ENCODE data around the gene CDH6. TPM values are rescaled to one million over a fixed set of nuclear protein-coding genes. Genes with fewer than 3 reads are reported as not detected.

The CDH6 gene
- total RNA-seq, 1 donor from 2014 or later: 7.2 TPM

- Histone ChIP-seq H3K36me3 (no peaks in the 10 kb centered on the region), H3K4me1 (no peaks in the 10 kb centered on the region), H3K4me3 (no peak overlapping the region), H3K27me3 (ENCODE audit: low read depth) (no peaks in the 10 kb centered on the region), H3K27ac (no peak overlapping the region), H3K9me3 (no peaks in the 10 kb centered on the region)
- DNase-seq (no peak), ATAC-seq (no peak)
- intact Hi-C loops (cut with DNase I): no loop called here
- TF ChIP-seq, protein P1, sequence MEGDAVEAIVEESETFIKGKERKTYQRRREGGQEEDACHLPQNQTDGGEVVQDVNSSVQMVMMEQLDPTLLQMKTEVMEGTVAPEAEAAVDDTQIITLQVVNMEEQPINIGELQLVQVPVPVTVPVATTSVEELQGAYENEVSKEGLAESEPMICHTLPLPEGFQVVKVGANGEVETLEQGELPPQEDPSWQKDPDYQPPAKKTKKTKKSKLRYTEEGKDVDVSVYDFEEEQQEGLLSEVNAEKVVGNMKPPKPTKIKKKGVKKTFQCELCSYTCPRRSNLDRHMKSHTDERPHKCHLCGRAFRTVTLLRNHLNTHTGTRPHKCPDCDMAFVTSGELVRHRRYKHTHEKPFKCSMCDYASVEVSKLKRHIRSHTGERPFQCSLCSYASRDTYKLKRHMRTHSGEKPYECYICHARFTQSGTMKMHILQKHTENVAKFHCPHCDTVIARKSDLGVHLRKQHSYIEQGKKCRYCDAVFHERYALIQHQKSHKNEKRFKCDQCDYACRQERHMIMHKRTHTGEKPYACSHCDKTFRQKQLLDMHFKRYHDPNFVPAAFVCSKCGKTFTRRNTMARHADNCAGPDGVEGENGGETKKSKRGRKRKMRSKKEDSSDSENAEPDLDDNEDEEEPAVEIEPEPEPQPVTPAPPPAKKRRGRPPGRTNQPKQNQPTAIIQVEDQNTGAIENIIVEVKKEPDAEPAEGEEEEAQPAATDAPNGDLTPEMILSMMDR (IDR thresholded peaks at IDR 0.05): no peak
Measured at GRCh38 chr5:31213257-31213656, 19.8 kb downstream of the CDH6 start.

DNA sequence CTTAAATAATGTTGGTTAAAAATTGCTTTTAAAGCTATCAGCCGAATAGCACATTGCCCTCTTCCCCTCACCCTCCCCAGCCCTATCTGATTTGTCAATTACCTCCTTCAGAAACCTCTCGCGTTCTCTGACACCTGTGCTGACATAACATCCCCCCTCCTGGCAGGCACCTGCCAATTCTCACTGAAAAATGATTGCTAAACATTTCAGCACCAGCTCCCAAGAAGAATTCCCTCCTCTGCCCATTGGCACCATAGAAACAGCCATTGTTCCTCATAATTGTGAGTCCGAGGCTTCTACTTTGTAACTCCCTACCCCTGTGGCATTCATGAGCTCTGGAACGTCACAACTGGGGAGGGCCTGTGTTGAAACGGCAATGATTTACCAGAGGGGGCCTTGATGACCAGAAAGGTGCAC is 20.2 kb downstream of the CDH6 start:
- no peak for ATAC-seq
- TF ChIP-seq, protein P1 (IDR thresholded peaks at IDR 0.05): no peak

GRCh38 chr5:31214229-31214628 is 20.7 kb downstream of the CDH6 start:
- TF ChIP-seq, protein P1 (IDR thresholded peaks at IDR 0.05): no peak
- Histone ChIP-seq H3K27me3 (ENCODE audit: low read depth) (no peaks in the 10 kb centered on the region), H3K9me3 (no peaks in the 10 kb centered on the region), H3K4me1 (no peaks in the 10 kb centered on the region), H3K4me3 (no peak overlapping the region), H3K27ac (no peak overlapping the region), H3K36me3 (no peaks in the 10 kb centered on the region)
- DNase-seq: no peak
- intact Hi-C loops (cut with DNase I): no loop called here
- ATAC-seq: no peak

More for the DNA sequence above, 20.2 kb downstream of the CDH6 start:
- Histone ChIP-seq H3K36me3 (no peaks in the 10 kb centered on the region), H3K4me1 (no peaks in the 10 kb centered on the region), H3K27ac (no peak overlapping the region), H3K9me3 (no peaks in the 10 kb centered on the region), H3K4me3 (no peak overlapping the region), H3K27me3 (ENCODE audit: low read depth) (no peaks in the 10 kb centered on the region)
- intact Hi-C loops (cut with DNase I): no loop called here
- DNase-seq: no peak

GRCh38 chr5:31215236-31215635 is 21.8 kb downstream of the CDH6 start:
- ATAC-seq: no peak
- intact Hi-C loops (cut with DNase I): no loop called here
- TF ChIP-seq, protein P1 (IDR thresholded peaks at IDR 0.05): no peak
- Histone ChIP-seq H3K27ac (no peak overlapping the region), H3K27me3 (ENCODE audit: low read depth) (no peaks in the 10 kb centered on the region), H3K36me3 (no peaks in the 10 kb centered on the region), H3K4me1 (no peaks in the 10 kb centered on the region), H3K9me3 (no peaks in the 10 kb centered on the region), H3K4me3 (no peak overlapping the region)
- no peak for DNase-seq

DNA sequence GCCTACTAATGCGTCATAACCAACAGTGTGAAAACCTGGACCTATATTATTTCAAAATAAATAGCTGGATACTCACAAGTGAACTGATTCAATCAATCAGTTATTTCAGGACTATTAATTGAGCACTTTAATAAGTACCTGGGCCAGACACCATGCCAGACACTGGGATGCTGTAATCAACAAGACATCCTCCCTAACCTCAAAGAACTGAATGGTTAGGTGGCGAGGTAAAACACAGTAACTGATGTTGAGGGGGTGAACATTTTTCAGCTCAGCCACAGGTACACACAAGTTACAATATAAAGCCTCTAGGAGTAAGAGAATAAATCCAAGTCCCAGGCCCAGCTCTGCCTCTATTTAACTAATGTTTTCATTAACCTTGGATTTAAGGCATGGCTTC is 24.0 kb downstream of the CDH6 start:
- Histone ChIP-seq H3K27me3 (ENCODE audit: low read depth) (no peaks in the 10 kb centered on the region), H3K4me1 (no peaks in the 10 kb centered on the region), H3K27ac (no peak overlapping the region), H3K4me3 (no peak overlapping the region), H3K9me3 (no peaks in the 10 kb centered on the region), H3K36me3 (no peaks in the 10 kb centered on the region)
- ATAC-seq (no peak), DNase-seq (no peak)
- intact Hi-C loops (cut with DNase I): no loop called here
- TF ChIP-seq, protein P1 (IDR thresholded peaks at IDR 0.05): no peak

GRCh38 chr5:31218978-31219377 is 25.5 kb downstream of the CDH6 start:
- no peaks in the 10 kb centered on the region for H3K4me1 ChIP-seq
- H3K27me3 ChIP-seq (ENCODE audit: low read depth): no peaks in the 10 kb centered on the region
- TF ChIP-seq, protein P1 (IDR thresholded peaks at IDR 0.05): no peak
- intact Hi-C loops (cut with DNase I): no loop called here
- ATAC-seq: no peak
- no peak overlapping the region for H3K27ac ChIP-seq
- DNase-seq: no peak
- no peak overlapping the region for H3K4me3 ChIP-seq
- H3K36me3 ChIP-seq: no peaks in the 10 kb centered on the region
- H3K9me3 ChIP-seq: no peaks in the 10 kb centered on the region

All from lower lobe of right lung (tissue), 2 donors.